SK-N-SH treated with all-trans-retinoic acid at 6 μM for 48 hours (cell line): ENCODE measurements around the gene MECR.

Experiments used
- ATAC-seq: fragments of 200-7000 bp; cut with Tn5 transposase; 3 replicates; pipeline ENCODE4 v1.9.1; 2020; ENCODE audit warnings: mild to moderate bottlenecking, moderate library complexity
- ARNTL ChIP-seq: fragments of 450-650 bp; formaldehyde crosslinking; IDR thresholded peaks from 2 replicates; pipeline ENCODE4 v1.5.0; 2020; ENCODE audit warnings: low read depth, mild to moderate bottlenecking, moderate library complexity, borderline replicate concordance
- BACH2 ChIP-seq: fragments of 250-450 bp; sonication (Bioruptor Pico); IDR thresholded peaks from 2 replicates; pipeline ENCODE4 v1.9.0; 2021; ENCODE audit warnings: mild to moderate bottlenecking, borderline replicate concordance
- CSDC2 ChIP-seq: fragments of 250-450 bp; sonication (Bioruptor Pico); IDR thresholded peaks from 2 replicates; pipeline ENCODE4 v1.5.0; 2020; ENCODE audit warnings: mild to moderate bottlenecking, moderate library complexity
- ESRRG ChIP-seq: fragments of 250-450 bp; sonication (Bioruptor Pico); IDR thresholded peaks from 2 replicates; pipeline ENCODE4 v1.6.1; 2021; ENCODE audit warnings: mild to moderate bottlenecking
- ISL1 ChIP-seq: fragments of 250-450 bp; sonication (Bioruptor Pico); IDR thresholded peaks from 2 replicates; pipeline ENCODE4 v2.1.2; 2022; ENCODE audit warnings: mild to moderate bottlenecking, moderate library complexity
- OSR1 ChIP-seq: fragments of 250-450 bp; sonication (Bioruptor Pico); IDR thresholded peaks from 2 replicates; pipeline ENCODE4 v1.8.0; 2022; ENCODE audit warnings: moderate library complexity, mild to moderate bottlenecking, inconsistent platforms
- PPARA ChIP-seq: fragments of 250-450 bp; sonication (Bioruptor Pico); IDR thresholded peaks from 2 replicates; pipeline ENCODE4 v1.5.0; 2020; ENCODE audit warnings: mild to moderate bottlenecking, borderline replicate concordance
- SNAI2 ChIP-seq: fragments of 250-450 bp; sonication (Bioruptor Pico); IDR thresholded peaks from 2 replicates; pipeline ENCODE4 v1.5.0; 2020; ENCODE audit warnings: mild to moderate bottlenecking, moderate library complexity
- TCF4 ChIP-seq: fragments of 250-450 bp; sonication (Bioruptor Pico); IDR thresholded peaks from 2 replicates; pipeline ENCODE4 v1.8.0; 2021; ENCODE audit warnings: mild to moderate bottlenecking, moderate library complexity, borderline replicate concordance
- TOX ChIP-seq: fragments of 250-450 bp; sonication (Bioruptor Pico); IDR thresholded peaks from 2 replicates; pipeline ENCODE4 v1.8.0; 2021; ENCODE audit warnings: mild to moderate bottlenecking, moderate library complexity, borderline replicate concordance
- ZFP3 ChIP-seq: fragments of 250-450 bp; sonication (Bioruptor Pico); IDR thresholded peaks from 2 replicates; pipeline ENCODE4 v1.5.0; 2020; ENCODE audit warnings: mild to moderate bottlenecking, moderate library complexity
- ZFP30 ChIP-seq: fragments of 450-650 bp; formaldehyde crosslinking; IDR thresholded peaks from 2 replicates; pipeline ENCODE4 v1.5.0; 2022; ENCODE audit warnings: mild to moderate bottlenecking, moderate library complexity
- ZNF565 ChIP-seq: fragments of 450-650 bp; formaldehyde crosslinking; conservative IDR thresholded peaks from 2 replicates; pipeline ENCODE4 v1.5.0; 2020; ENCODE audit warnings: low read depth, mild to moderate bottlenecking, moderate library complexity
- ZNF70 ChIP-seq: fragments of 450-650 bp; formaldehyde crosslinking; IDR thresholded peaks from 2 replicates; pipeline ENCODE4 v1.5.0; 2020; ENCODE audit warnings: mild to moderate bottlenecking, moderate library complexity
- ZNF8 ChIP-seq: fragments of 450-650 bp; formaldehyde crosslinking; IDR thresholded peaks from 2 replicates; pipeline ENCODE4 v1.5.0; 2020; ENCODE audit warnings: mild to moderate bottlenecking, moderate library complexity
- TF ChIP-seq, protein P1 (sequence below): fragments of 250-450 bp; sonication (Bioruptor Pico); IDR thresholded peaks from 2 replicates; pipeline ENCODE4 v1.8.0; 2020; ENCODE audit warnings: mild to moderate bottlenecking, moderate library complexity, borderline replicate concordance
- TF ChIP-seq, protein P2 (sequence below): fragments of 250-450 bp; sonication (Bioruptor Pico); IDR thresholded peaks from 2 replicates; pipeline ENCODE4 v1.5.1; 2020; ENCODE audit warnings: low read depth, mild to moderate bottlenecking, moderate library complexity
- TF ChIP-seq, protein P3 (sequence below): fragments of 250-450 bp; sonication (Bioruptor Pico); IDR thresholded peaks from 2 replicates; pipeline ENCODE4 v1.8.0; 2021; ENCODE audit warnings: low read depth, mild to moderate bottlenecking, moderate library complexity, borderline replicate concordance
- TF ChIP-seq, protein P4 (sequence below): fragments of 250-450 bp; sonication (Bioruptor Pico); IDR thresholded peaks from 2 replicates; pipeline ENCODE4 v1.5.0; 2020; ENCODE audit warnings: mild to moderate bottlenecking, moderate library complexity

The MECR gene

DNA sequence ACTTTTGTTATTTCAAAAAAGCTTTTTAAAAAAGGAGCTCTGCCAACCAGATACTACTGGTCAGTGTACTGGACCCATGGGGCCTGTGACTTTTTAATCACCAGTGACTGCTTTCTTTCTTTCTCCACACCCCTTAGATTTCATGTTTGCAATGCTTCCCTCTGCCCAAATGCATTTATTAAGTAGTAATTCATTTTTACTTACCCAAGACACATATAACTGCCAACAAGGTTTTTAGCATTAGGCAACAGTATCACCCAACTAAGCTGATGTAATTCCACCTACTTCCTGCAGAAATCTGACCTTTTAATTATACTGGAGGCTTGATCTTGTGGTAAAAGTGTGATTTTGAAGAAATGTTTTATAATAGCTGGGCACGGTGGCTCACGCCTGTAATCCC, 12.5 kb downstream of the MECR start:
- no peak for ATAC-seq
- TF ChIP-seq PPARA (no peak), BACH2 (CRISPR knock-in tag) (no peak), OSR1 (CRISPR knock-in tag) (no peak), TCF4 (CRISPR knock-in tag) (no peak), ESRRG (no peak), ZNF8 (no peak), SNAI2 (CRISPR knock-in tag) (no peak), ARNTL (CRISPR knock-in tag) (no peak), ZFP3 (CRISPR knock-in tag) (no peak), ZFP30 (no peak), TOX (CRISPR knock-in tag) (no peak), CSDC2 (CRISPR knock-in tag) (no peak), ZNF70 (CRISPR knock-in tag) (no peak), ZNF565 (CRISPR knock-in tag) (no peak), ISL1 (CRISPR knock-in tag) (no peak)
- TF ChIP-seq, protein P1, sequence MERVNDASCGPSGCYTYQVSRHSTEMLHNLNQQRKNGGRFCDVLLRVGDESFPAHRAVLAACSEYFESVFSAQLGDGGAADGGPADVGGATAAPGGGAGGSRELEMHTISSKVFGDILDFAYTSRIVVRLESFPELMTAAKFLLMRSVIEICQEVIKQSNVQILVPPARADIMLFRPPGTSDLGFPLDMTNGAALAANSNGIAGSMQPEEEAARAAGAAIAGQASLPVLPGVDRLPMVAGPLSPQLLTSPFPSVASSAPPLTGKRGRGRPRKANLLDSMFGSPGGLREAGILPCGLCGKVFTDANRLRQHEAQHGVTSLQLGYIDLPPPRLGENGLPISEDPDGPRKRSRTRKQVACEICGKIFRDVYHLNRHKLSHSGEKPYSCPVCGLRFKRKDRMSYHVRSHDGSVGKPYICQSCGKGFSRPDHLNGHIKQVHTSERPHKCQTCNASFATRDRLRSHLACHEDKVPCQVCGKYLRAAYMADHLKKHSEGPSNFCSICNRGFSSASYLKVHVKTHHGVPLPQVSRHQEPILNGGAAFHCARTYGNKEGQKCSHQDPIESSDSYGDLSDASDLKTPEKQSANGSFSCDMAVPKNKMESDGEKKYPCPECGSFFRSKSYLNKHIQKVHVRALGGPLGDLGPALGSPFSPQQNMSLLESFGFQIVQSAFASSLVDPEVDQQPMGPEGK, result no peak
- TF ChIP-seq, protein P2, sequence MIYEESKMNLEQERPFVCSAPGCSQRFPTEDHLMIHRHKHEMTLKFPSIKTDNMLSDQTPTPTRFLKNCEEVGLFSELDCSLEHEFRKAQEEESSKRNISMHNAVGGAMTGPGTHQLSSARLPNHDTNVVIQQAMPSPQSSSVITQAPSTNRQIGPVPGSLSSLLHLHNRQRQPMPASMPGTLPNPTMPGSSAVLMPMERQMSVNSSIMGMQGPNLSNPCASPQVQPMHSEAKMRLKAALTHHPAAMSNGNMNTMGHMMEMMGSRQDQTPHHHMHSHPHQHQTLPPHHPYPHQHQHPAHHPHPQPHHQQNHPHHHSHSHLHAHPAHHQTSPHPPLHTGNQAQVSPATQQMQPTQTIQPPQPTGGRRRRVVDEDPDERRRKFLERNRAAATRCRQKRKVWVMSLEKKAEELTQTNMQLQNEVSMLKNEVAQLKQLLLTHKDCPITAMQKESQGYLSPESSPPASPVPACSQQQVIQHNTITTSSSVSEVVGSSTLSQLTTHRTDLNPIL (CRISPR knock-in tag), result no peak
- TF ChIP-seq, protein P3, sequence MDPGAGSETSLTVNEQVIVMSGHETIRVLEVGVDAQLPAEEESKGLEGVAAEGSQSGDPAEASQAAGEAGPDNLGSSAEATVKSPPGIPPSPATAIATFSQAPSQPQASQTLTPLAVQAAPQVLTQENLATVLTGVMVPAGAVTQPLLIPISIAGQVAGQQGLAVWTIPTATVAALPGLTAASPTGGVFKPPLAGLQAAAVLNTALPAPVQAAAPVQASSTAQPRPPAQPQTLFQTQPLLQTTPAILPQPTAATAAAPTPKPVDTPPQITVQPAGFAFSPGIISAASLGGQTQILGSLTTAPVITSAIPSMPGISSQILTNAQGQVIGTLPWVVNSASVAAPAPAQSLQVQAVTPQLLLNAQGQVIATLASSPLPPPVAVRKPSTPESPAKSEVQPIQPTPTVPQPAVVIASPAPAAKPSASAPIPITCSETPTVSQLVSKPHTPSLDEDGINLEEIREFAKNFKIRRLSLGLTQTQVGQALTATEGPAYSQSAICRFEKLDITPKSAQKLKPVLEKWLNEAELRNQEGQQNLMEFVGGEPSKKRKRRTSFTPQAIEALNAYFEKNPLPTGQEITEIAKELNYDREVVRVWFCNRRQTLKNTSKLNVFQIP, result no peak

DNA sequence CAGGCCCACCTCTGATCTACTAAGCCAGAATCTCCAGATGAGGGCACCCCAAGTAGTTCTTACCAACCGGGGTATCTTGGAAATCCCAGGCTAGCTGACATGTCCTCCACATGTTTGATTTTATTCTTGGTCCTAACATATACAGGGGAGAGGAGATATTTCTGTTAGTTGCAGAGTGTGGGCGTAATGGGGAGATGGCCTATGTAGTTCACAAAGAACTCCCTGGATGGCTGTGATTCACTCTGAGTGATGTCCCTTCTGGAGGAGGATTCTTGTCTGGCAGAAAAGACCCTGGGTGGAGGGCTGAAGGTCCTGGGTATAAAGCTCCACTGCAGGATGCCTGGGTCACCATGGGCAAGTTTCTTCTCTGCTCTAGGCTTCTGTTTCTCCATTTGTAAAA, 13.1 kb downstream of the MECR start:
- TF ChIP-seq, protein P3, result no peak
- TF ChIP-seq TOX (CRISPR knock-in tag) (no peak), TCF4 (CRISPR knock-in tag) (no peak), ESRRG (no peak)
- TF ChIP-seq, protein P4, sequence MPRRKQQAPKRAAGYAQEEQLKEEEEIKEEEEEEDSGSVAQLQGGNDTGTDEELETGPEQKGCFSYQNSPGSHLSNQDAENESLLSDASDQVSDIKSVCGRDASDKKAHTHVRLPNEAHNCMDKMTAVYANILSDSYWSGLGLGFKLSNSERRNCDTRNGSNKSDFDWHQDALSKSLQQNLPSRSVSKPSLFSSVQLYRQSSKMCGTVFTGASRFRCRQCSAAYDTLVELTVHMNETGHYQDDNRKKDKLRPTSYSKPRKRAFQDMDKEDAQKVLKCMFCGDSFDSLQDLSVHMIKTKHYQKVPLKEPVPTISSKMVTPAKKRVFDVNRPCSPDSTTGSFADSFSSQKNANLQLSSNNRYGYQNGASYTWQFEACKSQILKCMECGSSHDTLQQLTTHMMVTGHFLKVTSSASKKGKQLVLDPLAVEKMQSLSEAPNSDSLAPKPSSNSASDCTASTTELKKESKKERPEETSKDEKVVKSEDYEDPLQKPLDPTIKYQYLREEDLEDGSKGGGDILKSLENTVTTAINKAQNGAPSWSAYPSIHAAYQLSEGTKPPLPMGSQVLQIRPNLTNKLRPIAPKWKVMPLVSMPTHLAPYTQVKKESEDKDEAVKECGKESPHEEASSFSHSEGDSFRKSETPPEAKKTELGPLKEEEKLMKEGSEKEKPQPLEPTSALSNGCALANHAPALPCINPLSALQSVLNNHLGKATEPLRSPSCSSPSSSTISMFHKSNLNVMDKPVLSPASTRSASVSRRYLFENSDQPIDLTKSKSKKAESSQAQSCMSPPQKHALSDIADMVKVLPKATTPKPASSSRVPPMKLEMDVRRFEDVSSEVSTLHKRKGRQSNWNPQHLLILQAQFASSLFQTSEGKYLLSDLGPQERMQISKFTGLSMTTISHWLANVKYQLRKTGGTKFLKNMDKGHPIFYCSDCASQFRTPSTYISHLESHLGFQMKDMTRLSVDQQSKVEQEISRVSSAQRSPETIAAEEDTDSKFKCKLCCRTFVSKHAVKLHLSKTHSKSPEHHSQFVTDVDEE (CRISPR knock-in tag), result no peak
- TF ChIP-seq, all 23 proteins: peak for 0
- ATAC-seq, result no peak

DNA sequence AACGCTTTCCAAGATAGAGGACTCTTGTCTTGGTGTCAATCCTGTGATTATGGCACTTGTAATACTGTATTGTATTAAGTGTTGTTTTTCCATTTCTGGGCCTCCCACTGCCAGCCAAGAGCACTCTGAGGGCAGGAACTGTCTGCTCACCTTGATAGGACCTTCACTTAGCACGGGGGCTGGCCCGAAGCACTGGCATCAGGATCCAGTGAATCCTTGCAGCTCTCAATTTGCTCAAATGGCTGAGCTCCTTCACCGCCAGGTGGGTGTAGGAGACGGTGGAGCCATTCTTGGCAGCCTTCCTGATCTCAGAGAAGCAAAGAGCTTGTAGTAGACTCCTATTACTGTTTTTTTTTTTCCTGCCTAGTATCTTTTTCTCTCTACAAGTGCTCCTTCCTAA, 17.7 kb downstream of the MECR start:
- ATAC-seq, result no peak
- TF ChIP-seq ZNF70 (CRISPR knock-in tag) (no peak), BACH2 (CRISPR knock-in tag) (no peak), ESRRG (no peak), TOX (CRISPR knock-in tag) (no peak)
- TF ChIP-seq, all 23 proteins: peak for 0
